ENCODE measurements around the gene APOBEC3A.

GRCh38 chr22:38996105-38996504, 38.7 kb downstream of the APOBEC3A start:
- TF ChIP-seq, protein P1, sequence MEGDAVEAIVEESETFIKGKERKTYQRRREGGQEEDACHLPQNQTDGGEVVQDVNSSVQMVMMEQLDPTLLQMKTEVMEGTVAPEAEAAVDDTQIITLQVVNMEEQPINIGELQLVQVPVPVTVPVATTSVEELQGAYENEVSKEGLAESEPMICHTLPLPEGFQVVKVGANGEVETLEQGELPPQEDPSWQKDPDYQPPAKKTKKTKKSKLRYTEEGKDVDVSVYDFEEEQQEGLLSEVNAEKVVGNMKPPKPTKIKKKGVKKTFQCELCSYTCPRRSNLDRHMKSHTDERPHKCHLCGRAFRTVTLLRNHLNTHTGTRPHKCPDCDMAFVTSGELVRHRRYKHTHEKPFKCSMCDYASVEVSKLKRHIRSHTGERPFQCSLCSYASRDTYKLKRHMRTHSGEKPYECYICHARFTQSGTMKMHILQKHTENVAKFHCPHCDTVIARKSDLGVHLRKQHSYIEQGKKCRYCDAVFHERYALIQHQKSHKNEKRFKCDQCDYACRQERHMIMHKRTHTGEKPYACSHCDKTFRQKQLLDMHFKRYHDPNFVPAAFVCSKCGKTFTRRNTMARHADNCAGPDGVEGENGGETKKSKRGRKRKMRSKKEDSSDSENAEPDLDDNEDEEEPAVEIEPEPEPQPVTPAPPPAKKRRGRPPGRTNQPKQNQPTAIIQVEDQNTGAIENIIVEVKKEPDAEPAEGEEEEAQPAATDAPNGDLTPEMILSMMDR (IDR thresholded peaks at IDR 0.05): no peak
- no peak for TF ChIP-seq POLR2A (IDR thresholded peaks at IDR 0.05)
